A549 treated with dexamethasone at 1 μM for 4 hours (cell line): ENCODE results near the gene SRGAP2C. TPM values are rescaled to one million over a fixed set of nuclear protein-coding genes. Genes with fewer than 3 reads are reported as not detected.

ENCODE experiments used
- total RNA-seq: library from RNA; stranded (reverse); fragments of 200-300 nt; extraction: Qiagen RNA extraction; gene quantifications from 5 replicates; pipeline ENCODE4 v1.2.3, GENCODE V29; 2022

Gene SRGAP2C
- 6.2 to 10.7 TPM (median 9.8 TPM) in 5 replicates for total RNA-seq

GRCh38 chr1:121184290-121185127 lies at the start of gene SRGAP2C, which contains the start of gene FAM72B:
Gene SRGAP2C (plus strand): TSS chr1:121184975. CDS start chr1:121187447, 2,472 bp downstream.
Gene FAM72B (minus strand): TSS chr1:121184340. CDS start chr1:121183489, 851 bp downstream.

Other genes starting within 250 kb of the SRGAP2C start
- 5.5 to 7.2 TPM (median 6.6 TPM) in 5 replicates for gene FAM72B, start 635 bp upstream of the SRGAP2C start, total RNA-seq